T47D (cell line): ENCODE results near the gene PAQR4.

ENCODE experiments used
- DNase-seq, 2 experiments: peaks; one replicate each; pipeline versions ENCODE4 v3.0.0 to v3.0.0-alpha.2; 2011 to 2012; ENCODE audit warnings: low read depth in 1 of 2, low spot score in 1 of 2
- JUND ChIP-seq: IDR thresholded peaks from 2 replicates; pipeline ENCODE4 v1.6.1; 2012; ENCODE audit warnings: low read depth
- in situ Hi-C: cut with HindIII; loops from 2 replicates; pipeline ENCODE4 v1.10.0; 2016; ENCODE audit warnings: low sequenced_read_pairs, low pct_unique_long_range_greater_than_20kb

The PAQR4 gene

DNA sequence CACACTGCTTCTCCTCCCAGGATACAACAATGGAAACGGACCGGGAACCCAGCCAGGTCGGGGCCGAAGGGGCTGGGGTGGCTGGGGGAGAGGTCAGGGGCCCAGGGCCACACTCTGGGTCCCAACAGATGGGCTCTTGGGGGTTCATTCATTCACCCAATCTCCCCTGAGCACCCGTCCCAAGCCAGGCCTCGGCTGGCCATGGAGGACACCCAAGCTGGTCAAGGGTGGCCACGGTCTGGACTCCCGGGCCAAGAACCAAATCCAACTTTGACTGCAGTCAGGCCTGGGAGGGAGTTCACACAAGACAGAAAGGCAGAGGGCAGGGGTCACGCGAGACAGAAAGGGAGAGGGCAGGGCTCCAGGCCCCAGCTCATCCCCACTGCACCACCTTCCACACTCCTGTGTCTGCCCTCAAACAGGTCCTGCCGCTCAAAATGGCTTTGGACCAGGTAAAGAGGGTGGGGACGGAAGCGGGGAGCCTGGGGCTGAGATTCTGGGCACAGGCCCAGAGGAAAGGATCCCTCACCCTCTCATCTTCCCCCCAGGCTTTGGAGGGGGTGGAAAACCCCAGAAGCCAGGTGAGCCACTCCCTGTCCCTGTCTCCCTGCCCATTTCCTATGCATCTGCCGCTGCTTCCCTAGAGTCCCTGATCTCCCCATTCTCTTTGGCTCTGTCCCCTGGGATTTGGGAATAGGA is 23.4 kb downstream of the PAQR4 start:
- in situ Hi-C loops, result no loop called here
- TF ChIP-seq JUND, result no peak
- no peak for DNase-seq

DNA sequence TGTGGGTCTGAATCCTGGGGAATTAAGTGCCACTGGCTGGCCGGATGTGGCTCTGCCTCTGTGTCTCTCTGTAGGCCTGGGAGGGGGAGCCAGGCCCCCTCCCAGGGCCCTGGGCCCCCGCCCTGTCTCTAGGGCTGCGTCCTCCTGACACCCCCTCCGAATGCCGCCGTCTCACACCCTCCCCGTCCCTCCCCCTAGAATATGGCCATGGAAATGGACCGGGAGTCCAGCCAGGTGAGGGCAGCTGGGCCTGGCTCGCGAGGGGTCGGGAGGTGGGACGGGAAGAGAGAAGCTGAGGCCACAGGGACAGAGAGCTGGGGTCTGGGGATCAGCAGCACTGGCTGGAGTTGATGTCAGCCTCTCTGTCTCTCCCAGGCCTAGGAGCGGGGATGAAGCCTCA is 27.1 kb downstream of the PAQR4 start:
- in situ Hi-C loops, result no loop called here
- no peak for DNase-seq
- TF ChIP-seq JUND, result no peak

- DNase-seq, result no peak
- TF ChIP-seq JUND, result no peak
- in situ Hi-C loops, result no loop called here
Observed at GRCh38 chr16:2999929-3000328, 30.8 kb downstream of the PAQR4 start.

DNA sequence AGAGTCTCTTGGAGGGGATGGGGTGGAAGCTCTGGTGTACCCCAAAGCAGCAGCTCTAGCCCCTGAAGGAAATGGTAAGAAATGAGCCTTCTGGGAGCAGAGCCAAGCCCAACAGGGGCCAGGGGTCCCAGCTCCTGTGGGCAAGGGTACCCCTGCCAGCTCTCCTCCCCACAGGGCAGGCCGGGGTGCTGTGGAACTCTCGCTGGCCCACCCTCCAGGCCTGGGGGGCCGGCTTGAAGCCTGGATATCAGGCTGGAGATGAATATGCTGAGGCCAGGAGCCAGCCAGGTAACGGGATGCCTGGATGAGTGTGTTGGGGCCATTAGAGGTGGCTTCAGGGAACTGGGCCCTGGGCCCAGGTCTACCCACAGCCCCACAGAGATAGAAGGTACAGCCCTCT is 31.4 kb downstream of the PAQR4 start:
- no peak for TF ChIP-seq JUND

GRCh38 chr16:3001316-3001715 is 32.2 kb downstream of the PAQR4 start:
- no peak for DNase-seq
- in situ Hi-C loops, result no loop called here
- no peak for TF ChIP-seq JUND

More for the DNA sequence above, 31.4 kb downstream of the PAQR4 start:
- in situ Hi-C loops, result no loop called here
- DNase-seq, result no peak

- peak; percentile 97 to 99 for DNase-seq
- in situ Hi-C loops, result no loop called here
Observed at GRCh38 chr16:3003582-3004270, 34.6 kb downstream of the PAQR4 start.

DNA sequence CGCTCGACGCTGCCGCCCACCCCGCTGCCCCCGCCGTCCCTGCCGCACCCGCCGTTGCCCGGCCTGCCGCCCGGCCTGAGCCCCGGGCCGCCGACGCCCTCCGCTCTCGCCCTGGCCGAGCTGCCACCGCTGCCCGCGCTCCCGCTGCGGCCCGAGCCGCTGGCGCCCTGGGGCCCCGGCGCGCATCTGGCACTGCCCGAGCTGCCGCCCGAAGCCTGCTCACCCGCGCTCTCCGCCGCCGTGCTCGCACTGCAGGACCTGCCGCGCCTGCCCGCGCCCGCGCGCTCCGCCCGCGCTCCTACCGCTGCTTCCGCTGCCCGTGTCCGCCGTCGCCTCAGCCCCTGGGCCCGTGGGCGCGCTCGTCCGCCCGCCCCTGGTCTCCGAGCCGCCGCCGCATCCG is 35.2 kb downstream of the PAQR4 start:
- DNase-seq, result peak in 1 of 2 experiments; percentile 37
- no peak for TF ChIP-seq JUND
- in situ Hi-C loops, result no loop called here

More at GRCh38 chr16:3003582-3004270, 34.6 kb downstream of the PAQR4 start:
- no peak for TF ChIP-seq JUND

- TF ChIP-seq JUND, result no peak
- no peak for DNase-seq
- in situ Hi-C loops, result no loop called here
Observed at GRCh38 chr16:3004781-3005284, 35.7 kb downstream of the PAQR4 start.

- TF ChIP-seq JUND, result no peak
- in situ Hi-C loops, result no loop called here
- no peak for DNase-seq
Observed at GRCh38 chr16:3007059-3007956, 38.2 kb downstream of the PAQR4 start.

DNA sequence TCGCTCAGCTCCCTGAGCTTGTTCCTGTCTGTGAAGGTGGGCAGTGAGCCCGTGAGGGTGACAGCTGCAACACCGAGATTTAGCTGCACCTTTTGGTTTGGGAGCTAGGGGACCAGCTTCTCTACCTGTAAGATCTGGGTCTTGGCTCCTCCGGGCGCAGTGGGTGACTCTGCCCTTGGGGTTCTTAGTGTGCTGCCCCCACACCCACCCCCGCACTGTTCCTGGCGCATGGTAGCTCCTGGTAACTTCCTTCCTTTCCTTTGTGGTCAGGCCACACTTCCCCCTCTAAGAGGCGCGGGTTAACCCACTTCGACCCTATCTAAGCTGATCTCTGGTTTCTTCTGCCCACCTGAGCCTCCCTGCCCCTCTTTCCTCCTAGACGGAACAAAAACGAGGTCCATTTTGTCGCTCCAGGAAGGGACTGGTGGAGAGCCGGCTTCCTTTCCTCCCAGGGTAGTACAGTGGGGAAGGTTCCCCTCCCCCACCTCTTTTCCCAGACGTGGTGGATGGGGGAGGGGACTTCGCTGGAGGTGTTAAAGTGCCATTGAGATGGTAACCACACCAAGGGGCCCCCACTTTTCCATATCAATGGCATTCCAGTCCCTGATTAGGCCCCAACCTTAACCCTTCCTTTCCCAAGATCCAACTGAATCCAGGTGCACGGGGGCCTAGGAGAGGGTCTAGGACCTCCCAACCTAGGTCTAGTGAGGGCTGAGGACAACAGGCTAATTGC is 39.0 kb downstream of the PAQR4 start:
- no peak for DNase-seq
- in situ Hi-C loops, result no loop called here
- TF ChIP-seq JUND, result no peak

DNA sequence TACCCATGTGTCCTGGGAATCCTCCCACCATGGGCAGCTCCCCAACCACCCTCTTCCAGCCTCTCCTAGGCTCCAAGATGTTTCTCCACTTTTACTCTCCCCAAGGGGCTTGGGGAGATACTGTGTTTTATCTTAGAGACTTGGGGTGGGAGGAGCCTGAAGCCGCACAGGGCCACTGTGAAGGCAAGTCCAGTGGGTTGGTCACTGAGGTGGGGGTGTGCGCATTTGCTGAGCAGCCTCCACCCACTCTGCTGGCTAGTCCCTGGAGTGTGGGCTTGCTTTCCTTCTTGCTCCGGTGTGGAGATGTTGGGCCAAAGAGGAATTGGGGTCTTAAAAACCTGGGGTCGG is 39.5 kb downstream of the PAQR4 start:
- no peak for TF ChIP-seq JUND
- in situ Hi-C loops, result no loop called here
- no peak for DNase-seq
